ENCODE measurements around the gene PPEF2.
A peak's percentile ranks its signal among the peaks of the same experiment; 100 is the strongest.
"Not testable (repeated sequence)": the region's sequence is repeated elsewhere in the genome, so short reads cannot be mapped to it uniquely, and the experiment has no call there.

The PPEF2 gene

DNA sequence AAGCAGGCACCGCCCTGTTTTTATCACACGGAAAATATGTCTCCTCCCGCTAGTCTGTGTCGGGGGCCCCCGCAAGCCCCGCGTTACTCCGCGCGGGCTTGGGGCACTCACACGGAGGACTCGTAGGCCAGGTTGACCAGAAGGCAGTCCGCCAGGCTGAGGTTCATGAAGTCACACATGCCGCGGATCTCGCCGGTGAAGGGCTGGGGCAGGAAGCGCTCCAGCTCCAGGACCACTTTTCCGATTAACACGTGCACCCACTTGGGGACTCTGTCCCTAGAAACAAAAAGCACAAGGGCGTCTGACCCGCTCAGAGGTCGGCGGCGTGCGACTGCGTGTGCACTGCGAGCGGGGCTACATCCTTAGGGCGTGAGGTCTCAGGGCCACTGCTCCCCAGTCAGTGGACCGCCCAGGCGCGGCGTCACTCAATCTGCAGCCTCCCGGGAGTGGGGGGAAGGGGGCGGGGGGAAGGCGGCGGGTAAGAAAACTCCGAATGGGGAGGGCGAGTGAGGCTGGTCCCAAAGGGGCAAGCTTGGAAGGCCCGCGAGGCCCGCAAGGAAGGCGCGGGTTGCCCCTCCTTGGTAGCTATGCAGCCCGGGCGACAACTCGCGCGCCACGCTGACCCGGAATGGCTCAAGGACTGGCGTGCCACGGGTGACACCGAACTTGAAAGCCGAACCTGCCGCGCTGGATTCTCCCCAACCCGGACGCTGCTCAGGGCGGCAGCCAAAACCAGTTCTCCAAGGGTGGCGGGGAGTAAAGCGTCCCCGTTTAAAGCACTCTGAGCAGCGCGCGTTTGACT, 37.8 kb upstream of the PPEF2 start:
- no peaks in the 10 kb centered on the region for H3K36me3 ChIP-seq (ENCODE audit: insufficient read depth)
- TF ChIP-seq, protein P1, sequence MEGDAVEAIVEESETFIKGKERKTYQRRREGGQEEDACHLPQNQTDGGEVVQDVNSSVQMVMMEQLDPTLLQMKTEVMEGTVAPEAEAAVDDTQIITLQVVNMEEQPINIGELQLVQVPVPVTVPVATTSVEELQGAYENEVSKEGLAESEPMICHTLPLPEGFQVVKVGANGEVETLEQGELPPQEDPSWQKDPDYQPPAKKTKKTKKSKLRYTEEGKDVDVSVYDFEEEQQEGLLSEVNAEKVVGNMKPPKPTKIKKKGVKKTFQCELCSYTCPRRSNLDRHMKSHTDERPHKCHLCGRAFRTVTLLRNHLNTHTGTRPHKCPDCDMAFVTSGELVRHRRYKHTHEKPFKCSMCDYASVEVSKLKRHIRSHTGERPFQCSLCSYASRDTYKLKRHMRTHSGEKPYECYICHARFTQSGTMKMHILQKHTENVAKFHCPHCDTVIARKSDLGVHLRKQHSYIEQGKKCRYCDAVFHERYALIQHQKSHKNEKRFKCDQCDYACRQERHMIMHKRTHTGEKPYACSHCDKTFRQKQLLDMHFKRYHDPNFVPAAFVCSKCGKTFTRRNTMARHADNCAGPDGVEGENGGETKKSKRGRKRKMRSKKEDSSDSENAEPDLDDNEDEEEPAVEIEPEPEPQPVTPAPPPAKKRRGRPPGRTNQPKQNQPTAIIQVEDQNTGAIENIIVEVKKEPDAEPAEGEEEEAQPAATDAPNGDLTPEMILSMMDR (conservative IDR thresholded peaks at IDR 0.05; ENCODE audit: low read depth, low read length) = no peak
- H3K79me2 ChIP-seq (ENCODE audit: insufficient read depth, low read depth) = 0 out of 2 replicates have a peak, but pooled peaks cover 7% of the 10 kb centered on the region

DNA sequence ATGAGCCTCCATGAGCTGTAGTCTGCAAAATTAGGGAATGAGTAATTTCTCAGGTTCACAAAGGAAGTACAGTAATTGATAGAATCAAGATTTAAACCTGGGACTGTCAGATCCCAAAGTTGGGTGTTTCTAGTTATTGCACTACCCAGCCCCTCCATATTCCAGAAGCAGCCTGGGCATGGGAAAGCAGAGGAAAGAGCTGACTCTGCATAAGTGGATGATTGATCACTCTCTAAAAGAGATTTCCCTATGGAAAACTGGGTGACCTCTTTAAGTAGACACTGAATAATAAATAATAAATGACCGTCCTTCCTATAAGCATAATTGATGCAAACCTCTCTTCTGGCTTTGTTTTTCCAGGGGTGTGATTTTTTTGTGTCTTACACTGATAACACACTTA, 33.4 kb upstream of the PPEF2 start:
- H3K4me3 ChIP-seq (IDR thresholded peaks at IDR 0.05; ENCODE audit: insufficient read depth, low read depth, low read length) = no peak overlapping the region
- H3K9ac ChIP-seq = no peak overlapping the region
- no peak overlapping the region for H2AFZ ChIP-seq (ENCODE audit: low read depth)
- no peak overlapping the region for H3K4me2 ChIP-seq
- TF ChIP-seq, protein P1 (conservative IDR thresholded peaks at IDR 0.05; ENCODE audit: low read depth, low read length) = no peak
- H3K36me3 ChIP-seq (ENCODE audit: insufficient read depth) = no peaks in the 10 kb centered on the region
- peaks cover 17% of the 10 kb centered on the region for H3K4me1 ChIP-seq (ENCODE audit: low read depth, poor library complexity, severe bottlenecking)
- H3K27me3 ChIP-seq (ENCODE audit: insufficient read depth, low read depth) = no peaks in the 10 kb centered on the region
- 0 out of 2 replicates have a peak, but pooled peaks cover 7% of the 10 kb centered on the region for H3K79me2 ChIP-seq (ENCODE audit: insufficient read depth, low read depth)
- no peak overlapping the region for H3K27ac ChIP-seq
- H4K20me1 ChIP-seq (ENCODE audit: insufficient read depth) = no peaks in the 10 kb centered on the region

More for the DNA sequence above, 37.8 kb upstream of the PPEF2 start:
- peaks cover 23% of the 10 kb centered on the region for H3K4me1 ChIP-seq (ENCODE audit: low read depth, poor library complexity, severe bottlenecking)
- peak overlapping the region; percentile 78 for H3K9ac ChIP-seq
- H4K20me1 ChIP-seq (ENCODE audit: insufficient read depth) = no peaks in the 10 kb centered on the region
- peak overlapping the region; percentile 92 for H3K4me3 ChIP-seq (IDR thresholded peaks at IDR 0.05; ENCODE audit: insufficient read depth, low read depth, low read length)
- peak overlapping the region; percentile 79 for H3K4me2 ChIP-seq
- H3K27me3 ChIP-seq (ENCODE audit: insufficient read depth, low read depth) = no peaks in the 10 kb centered on the region
- peak overlapping the region; percentile 74 for H3K27ac ChIP-seq
- peak overlapping the region; percentile 85 for H2AFZ ChIP-seq (ENCODE audit: low read depth)

DNA sequence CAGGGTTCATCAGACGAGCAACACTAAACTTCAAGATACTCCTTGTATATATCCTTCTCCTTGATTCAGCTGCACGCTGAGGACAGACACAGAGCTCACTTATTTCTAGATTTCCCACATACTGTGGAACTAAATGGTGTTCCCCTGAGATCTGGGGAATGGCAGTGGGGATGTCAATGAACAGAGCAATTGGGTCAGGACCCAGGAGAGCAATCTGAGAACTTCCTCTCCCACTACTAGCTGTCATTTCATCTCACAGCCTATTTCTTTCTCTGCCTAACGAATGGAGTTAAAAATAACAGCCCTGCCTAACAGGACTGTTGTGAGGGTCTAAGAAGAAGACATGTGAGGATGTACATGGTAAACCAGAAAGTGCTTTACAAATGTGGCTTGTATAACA, 27.9 kb upstream of the PPEF2 start:
- peaks cover 3% of the 10 kb centered on the region for H3K4me1 ChIP-seq (ENCODE audit: low read depth, poor library complexity, severe bottlenecking)
- H3K36me3 ChIP-seq (ENCODE audit: insufficient read depth) = no peaks in the 10 kb centered on the region
- no peak overlapping the region for H3K9ac ChIP-seq
- no peaks in the 10 kb centered on the region for H4K20me1 ChIP-seq (ENCODE audit: insufficient read depth)
- no peaks in the 10 kb centered on the region for H3K27me3 ChIP-seq (ENCODE audit: insufficient read depth, low read depth)
- no peaks in the 10 kb centered on the region for H3K79me2 ChIP-seq (ENCODE audit: insufficient read depth, low read depth)
- TF ChIP-seq, protein P1 (conservative IDR thresholded peaks at IDR 0.05; ENCODE audit: low read depth, low read length) = no peak
- no peak overlapping the region for H3K4me3 ChIP-seq (IDR thresholded peaks at IDR 0.05; ENCODE audit: insufficient read depth, low read depth, low read length)
- H3K4me2 ChIP-seq = no peak overlapping the region
- H2AFZ ChIP-seq (ENCODE audit: low read depth) = no peak overlapping the region
- H3K27ac ChIP-seq = no peak overlapping the region

DNA sequence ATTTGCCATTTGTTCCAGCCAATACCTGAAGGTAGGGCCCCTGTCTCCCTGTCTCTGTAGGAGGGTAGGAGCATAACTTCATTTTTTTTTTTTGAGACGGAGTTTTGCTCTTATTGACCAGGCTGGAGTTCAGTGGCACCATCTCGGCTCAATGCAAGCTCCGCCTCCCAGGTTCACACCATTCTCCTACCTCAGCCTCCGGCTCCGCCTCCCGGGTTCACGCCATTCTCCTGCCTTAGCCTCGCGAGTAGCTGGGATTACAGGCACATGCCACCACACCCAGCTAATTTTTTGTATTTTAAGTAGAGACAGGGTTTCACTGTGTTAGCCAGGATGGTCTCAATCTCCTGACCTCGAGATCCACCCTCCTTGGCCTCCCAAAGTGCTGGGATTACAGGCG, 22.7 kb upstream of the PPEF2 start:
- H3K27ac ChIP-seq = peak overlapping the region; percentile 38; the same call in 1 of the 2 replicates
- not testable (repeated sequence) for H3K79me2 ChIP-seq (ENCODE audit: insufficient read depth, low read depth); H2AFZ ChIP-seq (ENCODE audit: low read depth); H3K9ac ChIP-seq; H3K4me3 ChIP-seq (IDR thresholded peaks at IDR 0.05; ENCODE audit: insufficient read depth, low read depth, low read length); H3K27me3 ChIP-seq (ENCODE audit: insufficient read depth, low read depth); H3K36me3 ChIP-seq (ENCODE audit: insufficient read depth); H4K20me1 ChIP-seq (ENCODE audit: insufficient read depth)
- H3K4me1 ChIP-seq (ENCODE audit: low read depth, poor library complexity, severe bottlenecking) = peaks cover 17% of the 10 kb centered on the region
- H3K4me2 ChIP-seq = peak overlapping the region; percentile 10; the same call in 1 of the 2 replicates

DNA sequence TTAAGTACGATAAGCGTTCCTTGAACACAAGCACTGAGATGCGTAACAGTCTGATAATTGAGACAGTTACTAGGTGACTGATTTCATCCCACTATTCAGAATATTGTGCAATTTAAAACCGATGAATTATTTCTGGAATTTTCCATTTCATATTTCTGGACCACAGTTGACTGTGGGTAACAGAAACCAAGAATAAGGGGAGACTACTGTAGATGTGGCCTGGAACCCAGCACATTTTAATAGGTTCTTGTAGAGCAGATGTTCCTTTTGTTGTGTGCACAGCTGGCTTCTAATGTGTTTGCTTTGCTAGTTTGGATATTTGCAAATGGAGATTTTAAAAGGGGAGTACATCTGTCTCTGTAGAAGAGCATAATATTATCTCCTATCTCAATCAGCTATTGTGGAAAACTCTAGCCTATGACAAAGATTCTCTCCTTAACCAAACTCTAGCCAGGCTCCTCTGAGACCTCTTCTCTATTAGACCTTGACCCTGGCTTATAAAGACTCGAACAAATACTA, 22.1 kb upstream of the PPEF2 start:
- Histone ChIP-seq H3K4me2 (peak overlapping the region; percentile 10; the same call in 1 of the 2 replicates), H3K27ac (peak overlapping the region; percentile 38; the same call in 1 of the 2 replicates), H3K36me3 (ENCODE audit: insufficient read depth) (no peaks in the 10 kb centered on the region), H3K9ac (no peak overlapping the region), H2AFZ (ENCODE audit: low read depth) (no peak overlapping the region), H3K27me3 (ENCODE audit: insufficient read depth, low read depth) (no peaks in the 10 kb centered on the region), H3K4me1 (ENCODE audit: low read depth, poor library complexity, severe bottlenecking) (peaks cover 17% of the 10 kb centered on the region), H3K79me2 (ENCODE audit: insufficient read depth, low read depth) (no peaks in the 10 kb centered on the region), H4K20me1 (ENCODE audit: insufficient read depth) (no peaks in the 10 kb centered on the region), H3K4me3 (IDR thresholded peaks at IDR 0.05; ENCODE audit: insufficient read depth, low read depth, low read length) (no peak overlapping the region)
- TF ChIP-seq, protein P1 (conservative IDR thresholded peaks at IDR 0.05; ENCODE audit: low read depth, low read length) = no peak

All from KMS-11 (cell line).